ENCODE data around the gene CCSAP.

The CCSAP gene

DNA sequence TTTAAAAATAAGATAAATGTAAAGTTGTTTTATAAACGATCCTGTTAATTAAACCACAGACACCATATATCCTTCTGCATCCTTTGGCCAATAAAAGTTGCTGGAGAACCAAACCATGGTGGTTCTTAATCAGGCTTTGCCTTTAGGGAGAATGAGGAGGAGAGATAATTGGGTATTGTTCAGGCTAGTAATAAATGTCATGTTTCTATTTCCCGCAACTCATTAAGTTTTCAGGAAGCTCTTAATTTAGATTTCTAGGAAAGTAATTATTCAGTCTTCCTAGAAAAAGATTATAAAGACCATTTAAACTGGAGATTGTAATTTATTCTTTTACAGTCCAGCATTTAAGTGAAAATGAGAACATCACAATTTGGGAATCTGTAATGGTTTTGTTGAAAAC, 37.5 kb downstream of the CCSAP start:
- Histone ChIP-seq H3K9me3 (no peaks in the 10 kb centered on the region), H3K4me3 (ENCODE audit: low read depth, low read length) (no peak overlapping the region), H3K36me3 (peaks cover 22% of the 10 kb centered on the region), H3K27me3 (no peaks in the 10 kb centered on the region), H3K4me1 (no peaks in the 10 kb centered on the region)
- TF ChIP-seq, protein P1, sequence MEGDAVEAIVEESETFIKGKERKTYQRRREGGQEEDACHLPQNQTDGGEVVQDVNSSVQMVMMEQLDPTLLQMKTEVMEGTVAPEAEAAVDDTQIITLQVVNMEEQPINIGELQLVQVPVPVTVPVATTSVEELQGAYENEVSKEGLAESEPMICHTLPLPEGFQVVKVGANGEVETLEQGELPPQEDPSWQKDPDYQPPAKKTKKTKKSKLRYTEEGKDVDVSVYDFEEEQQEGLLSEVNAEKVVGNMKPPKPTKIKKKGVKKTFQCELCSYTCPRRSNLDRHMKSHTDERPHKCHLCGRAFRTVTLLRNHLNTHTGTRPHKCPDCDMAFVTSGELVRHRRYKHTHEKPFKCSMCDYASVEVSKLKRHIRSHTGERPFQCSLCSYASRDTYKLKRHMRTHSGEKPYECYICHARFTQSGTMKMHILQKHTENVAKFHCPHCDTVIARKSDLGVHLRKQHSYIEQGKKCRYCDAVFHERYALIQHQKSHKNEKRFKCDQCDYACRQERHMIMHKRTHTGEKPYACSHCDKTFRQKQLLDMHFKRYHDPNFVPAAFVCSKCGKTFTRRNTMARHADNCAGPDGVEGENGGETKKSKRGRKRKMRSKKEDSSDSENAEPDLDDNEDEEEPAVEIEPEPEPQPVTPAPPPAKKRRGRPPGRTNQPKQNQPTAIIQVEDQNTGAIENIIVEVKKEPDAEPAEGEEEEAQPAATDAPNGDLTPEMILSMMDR (IDR thresholded peaks at IDR 0.05; ENCODE audit: low read depth, low read length), result no peak
- no peak for DNase-seq

DNA sequence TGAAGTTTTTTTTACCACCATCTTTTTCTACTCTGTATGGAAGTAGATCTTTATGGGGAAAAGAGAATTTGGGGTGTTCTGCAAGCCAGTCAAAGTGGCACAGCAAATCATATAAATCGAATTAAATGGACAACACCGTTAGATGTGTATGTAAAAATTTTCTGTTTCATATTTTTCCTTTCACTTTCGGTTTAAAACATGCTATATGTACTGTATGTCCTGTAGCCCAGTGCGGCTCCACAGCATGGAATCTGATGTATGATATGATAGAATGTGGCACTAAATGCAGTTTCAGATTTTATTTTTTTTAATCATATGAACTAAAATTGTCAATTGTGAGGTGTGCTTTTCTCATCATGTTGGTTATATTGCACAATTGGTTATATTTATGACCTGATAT, 39.0 kb downstream of the CCSAP start:
- DNase-seq, result no peak
- peaks cover 33% of the 10 kb centered on the region for H3K36me3 ChIP-seq
- H3K9me3 ChIP-seq, result no peaks in the 10 kb centered on the region
- H3K4me1 ChIP-seq, result no peaks in the 10 kb centered on the region
- no peak overlapping the region for H3K4me3 ChIP-seq (ENCODE audit: low read depth, low read length)
- no peaks in the 10 kb centered on the region for H3K27me3 ChIP-seq
- TF ChIP-seq, protein P1 (IDR thresholded peaks at IDR 0.05; ENCODE audit: low read depth, low read length), result no peak

DNA sequence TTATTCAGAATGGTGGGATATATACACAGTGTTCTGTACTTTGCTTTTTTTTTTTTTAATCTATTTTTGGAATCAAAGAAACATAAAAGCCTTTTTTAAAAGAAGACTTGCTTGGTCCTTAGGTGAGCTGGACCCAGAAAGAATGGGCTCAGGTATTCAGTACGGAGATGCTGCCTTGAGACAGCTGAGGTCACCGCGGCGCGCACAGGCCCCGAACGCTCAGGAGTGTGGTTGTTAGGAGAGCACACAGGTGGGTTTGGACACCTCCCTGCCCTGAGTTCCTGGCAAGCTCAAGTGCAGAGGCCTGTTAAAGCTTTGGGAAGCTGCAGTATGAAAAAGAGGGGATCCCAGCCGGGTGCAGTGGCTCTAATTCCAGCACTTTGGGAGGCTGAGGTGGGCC, 40.1 kb downstream of the CCSAP start:
- peaks cover 33% of the 10 kb centered on the region for H3K36me3 ChIP-seq
- H3K4me1 ChIP-seq, result no peaks in the 10 kb centered on the region
- no peak for DNase-seq
- TF ChIP-seq, protein P1 (IDR thresholded peaks at IDR 0.05; ENCODE audit: low read depth, low read length), result no peak
- no peak overlapping the region for H3K4me3 ChIP-seq (ENCODE audit: low read depth, low read length)
- H3K9me3 ChIP-seq, result no peaks in the 10 kb centered on the region
- H3K27me3 ChIP-seq, result no peaks in the 10 kb centered on the region

DNA sequence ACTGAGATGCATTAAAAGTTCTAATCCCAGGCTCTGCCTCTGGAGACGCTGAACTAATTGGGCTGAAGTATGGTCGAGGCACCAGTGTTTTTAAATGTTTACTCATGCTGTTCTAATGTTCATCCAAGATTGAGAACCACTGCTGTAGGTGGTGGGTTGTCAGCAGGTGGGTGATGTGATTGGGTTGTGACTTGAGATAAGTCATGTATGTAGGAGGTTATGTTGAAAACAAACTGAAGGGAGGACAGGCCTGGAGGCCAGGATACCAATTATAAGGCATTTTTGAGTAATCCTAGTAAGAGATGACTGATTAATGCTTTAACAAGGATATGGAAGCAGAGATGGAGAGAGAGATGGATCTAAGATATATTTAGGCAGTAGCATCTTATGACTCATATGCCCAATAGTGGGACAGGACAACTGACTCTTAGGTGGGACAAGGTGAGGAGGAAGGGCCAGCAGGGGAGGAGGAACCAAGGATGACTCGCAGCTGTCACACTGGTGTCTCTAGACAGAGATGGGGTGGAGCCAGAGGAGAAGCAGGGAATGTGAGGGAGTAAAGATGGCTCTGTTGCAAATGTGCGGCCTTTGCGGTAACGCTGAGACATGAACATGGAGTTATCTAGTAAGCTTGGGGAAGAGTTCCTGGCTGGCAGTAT, 42.6 kb downstream of the CCSAP start:
- DNase-seq, result no peak
- peaks cover 30% of the 10 kb centered on the region for H3K36me3 ChIP-seq
- H3K27me3 ChIP-seq, result no peaks in the 10 kb centered on the region
- H3K9me3 ChIP-seq, result no peaks in the 10 kb centered on the region
- H3K4me3 ChIP-seq (ENCODE audit: low read depth, low read length), result no peak overlapping the region
- no peaks in the 10 kb centered on the region for H3K4me1 ChIP-seq
- TF ChIP-seq, protein P1 (IDR thresholded peaks at IDR 0.05; ENCODE audit: low read depth, low read length), result no peak

DNA sequence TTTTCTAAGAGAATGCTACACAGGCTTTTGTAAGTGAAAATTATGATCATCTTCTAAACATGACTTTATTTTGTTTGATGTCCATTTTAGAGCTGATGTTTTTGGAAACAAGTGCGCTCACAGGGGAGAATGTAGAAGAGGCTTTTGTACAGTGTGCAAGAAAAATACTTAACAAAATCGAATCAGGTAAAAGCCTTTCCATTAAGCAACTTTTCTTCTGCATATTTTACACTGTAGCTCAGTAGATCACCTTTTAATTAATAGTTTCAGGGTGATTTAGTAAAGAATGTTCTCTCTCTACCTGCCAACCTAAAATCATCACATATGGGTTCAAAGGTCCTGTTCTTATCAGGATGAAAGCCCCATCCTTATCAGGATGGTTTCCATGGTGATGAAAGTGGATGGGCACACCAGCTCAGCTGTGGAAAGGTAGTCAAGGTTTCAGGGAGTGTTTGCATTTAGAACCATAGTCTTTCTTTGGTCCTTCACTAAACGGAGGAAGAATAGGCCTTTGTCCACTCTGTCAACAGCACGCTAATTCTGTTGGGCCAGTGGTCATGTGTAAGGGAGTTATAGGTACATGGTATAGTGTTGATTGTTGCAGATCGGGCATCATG, 43.9 kb downstream of the CCSAP start:
- Histone ChIP-seq H3K36me3 (peaks cover 24% of the 10 kb centered on the region), H3K4me1 (no peaks in the 10 kb centered on the region), H3K27me3 (no peaks in the 10 kb centered on the region), H3K9me3 (no peaks in the 10 kb centered on the region), H3K4me3 (ENCODE audit: low read depth, low read length) (no peak overlapping the region)
- no peak for DNase-seq
- TF ChIP-seq, protein P1 (IDR thresholded peaks at IDR 0.05; ENCODE audit: low read depth, low read length), result no peak

DNA sequence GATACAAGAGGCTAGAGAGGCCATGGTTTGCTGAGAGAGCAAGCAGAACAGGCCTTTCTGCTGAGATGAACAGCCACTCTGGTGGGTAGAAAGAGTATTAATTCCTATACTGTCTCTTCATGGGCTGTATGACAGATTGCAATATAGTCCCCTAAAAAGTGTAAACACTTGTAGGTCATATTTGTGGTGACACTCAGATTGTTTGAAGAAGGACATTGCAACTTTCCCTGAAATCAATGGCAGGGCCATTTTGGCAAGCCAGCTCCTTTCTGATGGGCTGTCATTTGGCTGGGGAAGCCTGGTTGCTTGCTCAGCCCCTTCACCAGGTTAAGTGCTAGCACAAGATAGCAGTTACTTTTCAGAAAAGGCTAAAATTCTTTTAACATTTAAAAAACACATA, 44.4 kb downstream of the CCSAP start:
- Histone ChIP-seq H3K4me1 (no peaks in the 10 kb centered on the region), H3K27me3 (no peaks in the 10 kb centered on the region), H3K9me3 (no peaks in the 10 kb centered on the region), H3K36me3 (peaks cover 22% of the 10 kb centered on the region), H3K4me3 (ENCODE audit: low read depth, low read length) (no peak overlapping the region)
- DNase-seq, result no peak
- TF ChIP-seq, protein P1 (IDR thresholded peaks at IDR 0.05; ENCODE audit: low read depth, low read length), result no peak
